ENCODE measurements around the gene ARRB2.
A peak's percentile ranks its signal among the peaks of the same experiment; 100 is the strongest.

Gene ARRB2

DNA sequence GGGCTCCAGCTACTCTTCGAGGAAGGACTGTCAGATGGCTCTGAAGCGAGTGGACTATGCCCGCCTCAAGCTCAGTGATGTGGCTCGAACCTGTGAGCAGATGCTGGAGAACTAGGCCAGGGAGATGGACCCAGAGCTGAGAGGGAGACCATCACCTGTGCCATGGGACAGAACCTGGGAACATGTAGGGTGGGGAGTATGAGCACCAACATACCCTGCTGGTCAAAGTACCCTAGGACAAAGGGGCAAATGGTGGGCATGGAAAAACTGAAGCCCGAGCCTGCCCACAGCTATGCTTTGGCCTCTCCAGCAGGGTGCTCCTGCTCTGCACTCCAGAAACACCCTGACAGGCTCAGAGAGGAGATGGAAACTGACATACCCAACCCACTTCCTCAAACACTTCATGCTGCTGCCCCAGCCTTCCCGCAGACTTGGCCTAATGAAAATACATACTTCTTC, 22.7 kb downstream of the ARRB2 start:
- no peak for DNase-seq

DNA sequence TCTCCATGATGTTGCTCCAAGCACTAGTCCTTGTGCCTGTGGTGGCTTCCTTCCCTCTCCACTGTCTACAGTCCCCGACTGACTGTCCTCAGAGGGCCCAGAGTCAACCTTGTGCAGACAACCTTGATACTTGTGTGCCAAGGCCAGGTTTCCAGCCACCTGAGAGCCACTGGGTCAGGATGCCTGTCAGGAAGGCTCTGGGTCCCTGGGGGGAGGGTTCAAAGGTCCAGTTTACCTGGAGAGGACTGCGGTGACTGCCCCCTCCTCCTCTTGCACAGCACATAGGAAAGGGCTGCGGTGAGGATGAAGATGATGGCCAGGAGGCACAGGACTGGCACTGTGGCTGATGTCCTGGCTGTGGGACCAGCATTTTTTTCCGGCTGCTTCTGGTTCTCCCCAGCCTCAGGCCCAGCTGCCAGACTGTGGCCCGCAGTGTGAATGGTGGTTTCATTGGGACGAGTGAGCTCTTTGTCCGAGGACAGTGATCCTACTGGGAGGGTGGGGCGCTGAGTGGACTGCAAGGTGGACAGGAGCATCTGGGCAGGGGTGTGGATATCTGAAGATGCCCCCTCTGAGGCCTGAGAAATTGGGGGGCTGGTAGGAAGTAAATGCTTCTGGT, 24.5 kb downstream of the ARRB2 start:
- no peak for DNase-seq

DNA sequence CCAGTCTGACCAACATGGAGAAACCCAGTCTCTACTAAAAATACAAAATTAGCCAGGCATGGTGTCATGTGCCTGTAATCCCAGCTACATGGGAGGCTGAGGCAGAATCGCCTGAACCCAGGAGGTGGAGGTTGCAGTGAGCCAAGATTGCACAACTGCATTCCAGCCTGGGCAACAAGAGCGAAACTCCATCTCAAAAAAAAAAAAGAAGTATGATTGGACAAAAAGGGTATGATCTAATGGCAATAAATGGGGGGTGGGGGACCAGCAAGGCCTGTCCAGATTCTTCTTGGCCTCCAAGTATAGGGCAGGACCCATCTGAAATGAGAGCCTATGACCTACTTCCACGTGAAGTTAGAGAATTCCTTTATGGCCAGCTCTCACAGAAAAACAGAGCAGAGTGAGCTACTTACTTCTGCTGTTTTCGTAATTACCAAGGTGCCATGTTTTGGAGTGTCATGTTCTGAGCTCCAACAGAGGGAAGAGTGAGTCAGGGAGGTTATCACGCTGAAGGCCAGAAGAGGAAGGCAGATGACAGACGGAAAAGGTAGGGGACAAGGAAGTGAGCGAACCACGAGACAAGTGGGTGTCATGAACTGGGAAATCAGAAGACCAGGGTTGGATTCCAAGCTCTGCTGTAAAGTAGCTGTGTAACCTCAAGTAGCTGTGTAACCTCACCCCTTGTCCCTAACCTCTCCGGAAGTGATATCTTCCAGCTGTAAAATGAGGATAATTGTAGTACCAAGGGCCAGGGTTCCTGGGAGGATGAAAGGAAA, 25.6 kb downstream of the ARRB2 start:
- no peak for DNase-seq

DNA sequence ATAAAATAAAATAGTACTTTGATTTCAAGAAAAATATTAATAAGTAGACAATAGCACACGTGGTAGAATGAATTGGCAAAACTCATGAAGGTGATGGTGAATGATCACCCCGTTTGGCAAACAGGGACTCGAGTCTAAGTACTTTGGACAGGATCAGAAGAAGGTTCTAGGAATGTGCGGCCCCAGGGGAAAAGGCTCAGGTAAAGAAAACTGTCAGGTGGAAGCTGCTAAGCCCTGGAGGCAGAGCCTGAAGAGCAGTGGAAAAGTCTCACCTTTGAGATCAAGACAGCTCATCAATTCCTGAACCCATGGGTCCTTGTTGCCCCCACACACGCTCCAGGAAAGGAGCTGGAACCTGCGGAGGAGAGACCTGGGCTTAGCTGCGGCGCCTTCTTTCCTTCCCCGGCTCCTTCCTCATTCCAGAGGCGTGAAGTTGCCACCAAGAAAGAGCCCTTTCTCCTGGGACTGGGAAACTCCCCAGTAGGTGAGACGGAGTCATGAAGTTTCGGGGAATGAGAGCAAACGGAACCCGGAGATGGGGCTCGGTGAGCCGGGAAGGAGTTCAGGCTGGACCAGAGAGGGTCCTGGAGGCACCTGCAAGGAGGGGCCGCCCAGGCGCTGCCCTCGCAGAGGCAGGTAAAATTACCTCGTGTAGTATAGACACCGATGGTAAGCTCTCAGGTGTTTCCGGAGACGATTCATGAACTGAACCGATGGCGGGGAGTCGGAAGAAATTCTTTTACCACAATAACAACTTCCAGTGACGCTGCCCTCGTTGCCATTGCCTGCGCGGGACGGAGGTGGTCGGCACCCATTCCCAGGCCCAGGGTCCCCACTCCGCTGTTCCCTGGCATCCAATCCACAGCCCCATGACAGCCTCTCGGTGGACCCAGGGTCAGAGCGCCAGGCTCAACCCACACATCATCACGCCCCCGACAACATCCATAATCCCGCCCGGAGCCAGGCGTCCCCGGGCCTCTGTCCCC, 28.0 kb downstream of the ARRB2 start:
- DNase-seq = peak; percentile 20

DNA sequence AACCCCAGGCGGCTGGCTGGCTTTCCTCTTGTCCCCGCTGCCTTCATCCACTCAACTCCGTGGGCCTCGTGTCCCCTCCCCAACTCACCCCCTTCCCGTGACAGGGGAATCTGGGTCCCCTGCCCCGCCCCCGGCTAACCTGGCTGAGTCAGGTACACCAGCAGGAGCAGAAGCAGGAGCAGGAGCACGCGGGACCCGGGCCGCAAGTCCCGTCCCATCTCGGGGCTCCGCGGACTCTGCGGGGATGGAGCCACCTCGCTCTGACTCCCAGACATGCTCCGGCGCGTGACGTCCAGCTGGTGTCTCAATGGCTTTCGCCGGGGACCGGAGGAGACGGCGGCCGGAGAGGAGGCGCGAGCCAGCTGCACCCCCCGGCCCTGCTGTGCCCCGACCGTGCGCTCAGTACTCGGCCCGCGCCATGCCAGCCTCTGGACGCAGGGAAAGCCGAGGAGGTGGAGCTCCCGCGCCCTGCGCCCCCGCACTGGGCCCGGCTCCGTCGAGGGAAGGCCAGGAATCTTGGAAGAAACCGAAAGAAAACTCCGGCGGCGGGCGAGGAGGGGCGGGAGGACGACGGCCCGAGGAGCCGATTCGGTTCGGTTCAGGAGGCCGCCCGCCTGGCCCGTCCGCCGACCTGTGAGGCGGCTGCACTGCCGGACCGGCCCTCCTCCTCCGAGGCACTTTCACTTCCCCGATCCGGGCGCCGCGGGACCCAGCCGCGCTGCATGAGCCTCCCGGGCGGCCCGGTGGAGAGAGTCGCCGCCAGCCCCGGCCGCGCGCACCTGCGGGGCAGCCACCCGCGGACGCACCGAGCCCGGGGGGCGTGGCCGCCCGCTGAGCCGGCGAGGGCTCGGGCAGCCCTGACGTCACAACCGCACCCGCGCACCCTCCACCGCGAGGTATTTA, 28.9 kb downstream of the ARRB2 start, which contains the start of the genes CXCL16 and ZMYND15:
CXCL16 (minus strand) TSS at position 807 of the 903 bp plus-strand sequence; CDS start at position 218, 589 bp downstream.
ZMYND15 (plus strand) TSS at position 712 of the 903 bp plus-strand sequence. CDS start 716 bp downstream, outside the sequence.
- peak; percentile 59 for DNase-seq

DNA sequence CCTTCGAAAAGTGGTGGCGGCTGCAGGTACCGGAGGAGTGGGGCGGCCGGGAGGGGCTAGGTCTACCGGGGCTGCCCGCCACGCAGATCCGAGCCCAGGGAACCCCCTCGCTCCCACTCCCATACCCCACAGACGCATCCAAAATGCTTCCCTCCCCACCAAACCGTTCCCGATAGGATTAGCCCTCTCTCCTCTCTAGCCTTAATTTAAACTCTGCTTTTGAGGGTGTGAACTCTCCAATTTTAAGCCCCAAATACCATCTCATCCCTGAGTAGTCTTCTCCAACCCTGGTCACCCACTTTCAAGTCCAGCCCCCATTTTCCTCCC, 29.6 kb downstream of the ARRB2 start:
- no peak for DNase-seq

DNA sequence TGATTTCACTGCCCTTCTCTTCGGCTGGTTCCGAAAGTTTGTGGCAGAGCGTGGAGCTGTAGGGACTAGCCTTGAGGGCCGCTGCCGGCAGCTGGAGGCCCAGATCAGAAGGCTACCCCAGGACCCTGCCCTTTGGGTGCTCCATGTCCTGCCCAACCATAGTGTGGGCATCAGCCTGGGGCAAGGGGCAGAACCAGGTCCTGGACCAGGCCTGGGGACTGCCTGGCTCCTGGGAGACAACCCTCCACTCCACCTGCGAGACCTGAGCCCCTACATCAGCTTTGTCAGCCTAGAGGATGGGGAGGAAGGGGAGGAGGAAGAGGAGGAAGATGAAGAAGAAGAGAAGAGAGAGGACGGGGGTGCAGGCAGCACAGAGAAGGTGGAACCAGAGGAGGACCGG, 30.2 kb downstream of the ARRB2 start:
- no peak for DNase-seq

DNA sequence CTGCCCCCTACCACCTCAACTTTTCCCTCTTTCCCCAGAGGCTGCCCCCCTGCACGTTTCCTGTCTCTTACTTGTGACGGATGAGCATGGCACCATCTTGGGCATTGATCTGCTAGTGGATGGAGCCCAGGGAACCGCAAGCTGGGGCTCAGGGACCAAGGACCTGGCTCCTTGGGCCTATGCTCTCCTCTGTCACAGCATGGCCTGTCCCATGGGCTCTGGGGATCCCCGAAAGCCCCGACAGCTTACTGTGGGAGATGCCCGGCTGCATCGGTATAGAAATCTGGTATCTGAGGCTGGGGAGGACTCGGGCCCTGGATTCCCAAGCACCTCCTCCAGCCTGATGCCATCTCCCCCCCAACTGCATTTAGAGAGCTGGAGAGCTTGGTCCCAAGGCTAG, 31.1 kb downstream of the ARRB2 start:
- no peak for DNase-seq

DNA sequence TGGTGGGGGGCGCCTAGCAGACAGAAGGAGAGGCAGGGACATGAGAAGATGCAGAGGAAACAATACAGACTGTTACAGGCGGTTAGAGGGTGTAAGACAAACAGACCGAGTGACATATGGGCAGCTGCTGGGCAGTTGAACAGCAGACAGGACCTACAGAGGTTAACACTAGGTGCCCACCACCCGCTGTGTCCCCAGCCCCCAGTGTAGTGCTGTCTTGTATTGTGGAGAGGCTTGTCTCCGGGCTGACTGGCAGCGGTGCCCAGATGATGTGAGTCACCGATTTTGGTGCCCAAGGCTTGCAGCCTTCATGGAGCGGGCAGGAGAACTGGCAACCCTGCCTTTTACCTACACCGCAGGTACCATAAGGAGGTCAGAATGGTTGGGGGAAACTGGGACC, 31.7 kb downstream of the ARRB2 start:
- no peak for DNase-seq

DNA sequence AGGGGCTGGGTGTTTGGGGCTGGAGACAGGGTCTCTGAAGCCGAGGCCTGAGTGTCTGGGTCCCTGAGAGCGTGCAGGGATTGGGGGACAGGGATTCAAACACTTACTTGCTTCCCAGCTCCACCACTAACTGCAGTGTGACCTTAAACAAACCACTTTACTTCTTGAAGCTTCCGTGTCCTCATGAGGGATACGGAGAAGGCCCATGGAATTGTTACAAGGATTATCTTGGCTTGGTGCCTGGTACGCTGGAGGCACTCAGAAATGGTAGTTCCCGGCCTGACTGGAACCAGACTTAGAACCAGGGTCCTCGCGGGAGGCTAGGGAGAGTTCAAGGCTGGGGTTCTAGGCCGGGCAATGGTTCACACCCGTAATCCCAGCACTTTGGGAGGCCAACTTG, 32.2 kb downstream of the ARRB2 start:
- DNase-seq = no peak

DNA sequence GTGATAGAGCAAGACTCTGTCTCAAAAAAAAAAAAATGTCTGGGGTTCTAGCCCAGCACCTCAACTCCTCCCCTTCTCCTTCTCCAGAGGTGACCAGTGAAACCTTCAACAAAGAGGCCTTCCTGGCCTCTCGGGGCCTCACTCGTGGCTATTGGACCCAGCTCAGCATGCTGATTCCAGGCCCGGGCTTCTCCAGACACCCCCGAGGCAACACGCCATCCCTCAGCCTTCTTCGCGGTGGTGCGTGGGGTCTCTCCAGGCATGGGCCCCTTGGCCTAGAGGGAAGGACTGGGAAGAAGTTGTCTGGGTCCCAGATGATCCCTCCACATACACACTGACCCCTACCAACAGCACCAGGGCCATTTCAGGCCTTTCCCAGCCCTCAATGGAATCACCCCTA, 32.8 kb downstream of the ARRB2 start:
- DNase-seq = no peak

DNA sequence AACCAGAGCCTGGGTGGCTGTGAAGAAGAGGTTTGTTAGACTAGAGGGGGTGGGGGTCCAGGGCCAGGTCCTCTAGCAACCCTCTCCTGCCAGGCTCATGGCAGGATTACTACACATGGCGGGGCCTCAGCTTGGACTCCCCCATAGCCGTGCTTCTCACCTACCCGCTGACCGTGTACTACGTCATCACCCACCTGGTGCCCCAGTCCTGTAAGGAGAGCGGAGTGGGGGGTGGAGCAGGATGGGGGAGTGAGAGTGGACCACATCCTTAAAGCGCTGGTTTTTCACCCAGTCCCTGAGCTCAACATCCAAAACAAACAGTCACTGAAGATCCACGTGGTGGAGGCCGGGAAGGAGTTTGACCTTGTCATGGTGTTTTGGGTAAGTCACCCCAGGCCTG, 33.5 kb downstream of the ARRB2 start:
- no peak for DNase-seq

DNA sequence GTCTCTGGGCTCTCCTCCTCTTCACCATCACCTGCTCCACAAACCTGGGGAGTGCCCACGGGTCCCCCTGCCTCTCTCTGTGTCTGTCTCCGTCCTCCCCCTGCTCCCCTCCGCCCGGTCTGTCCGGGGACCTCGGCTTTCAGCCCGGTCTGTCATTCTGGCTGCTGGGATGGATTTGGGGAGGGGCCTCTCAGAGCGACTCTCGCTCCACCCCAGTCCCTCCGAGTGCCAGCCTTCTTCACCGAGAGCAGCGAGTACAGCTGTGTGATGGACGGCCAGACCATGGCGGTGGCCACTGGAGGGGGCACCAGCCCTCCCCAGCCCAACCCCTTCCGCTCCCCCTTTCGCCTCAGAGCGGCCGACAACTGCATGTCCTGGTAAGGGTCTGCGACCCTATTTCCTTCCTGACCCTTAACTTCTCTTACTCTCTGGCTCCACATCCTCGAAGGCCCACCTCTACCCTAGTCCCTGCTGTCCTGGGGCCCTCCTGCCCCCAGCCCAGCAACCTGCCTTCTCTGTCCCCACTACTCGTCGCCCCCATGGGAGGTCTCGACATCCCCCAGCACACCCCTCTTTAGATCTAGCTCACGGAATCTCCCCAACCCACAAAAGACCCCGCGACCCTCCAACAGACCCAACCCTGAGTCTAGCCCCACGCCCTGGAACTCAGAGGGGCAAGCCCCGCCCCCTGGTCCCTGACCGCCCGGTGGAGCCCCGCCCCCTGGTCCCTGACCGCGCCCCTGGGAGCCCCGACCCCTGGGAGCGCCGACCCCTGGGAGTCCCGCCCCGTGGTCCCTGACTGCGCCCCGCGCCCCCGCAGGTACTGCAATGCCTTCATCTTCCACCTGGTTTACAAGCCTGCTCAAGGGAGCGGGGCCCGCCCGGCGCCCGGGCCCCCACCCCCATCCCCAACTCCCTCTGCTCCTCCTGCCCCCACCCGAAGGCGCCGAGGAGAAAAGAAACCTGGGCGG, 34.9 kb downstream of the ARRB2 start:
- DNase-seq = no peak

DNA sequence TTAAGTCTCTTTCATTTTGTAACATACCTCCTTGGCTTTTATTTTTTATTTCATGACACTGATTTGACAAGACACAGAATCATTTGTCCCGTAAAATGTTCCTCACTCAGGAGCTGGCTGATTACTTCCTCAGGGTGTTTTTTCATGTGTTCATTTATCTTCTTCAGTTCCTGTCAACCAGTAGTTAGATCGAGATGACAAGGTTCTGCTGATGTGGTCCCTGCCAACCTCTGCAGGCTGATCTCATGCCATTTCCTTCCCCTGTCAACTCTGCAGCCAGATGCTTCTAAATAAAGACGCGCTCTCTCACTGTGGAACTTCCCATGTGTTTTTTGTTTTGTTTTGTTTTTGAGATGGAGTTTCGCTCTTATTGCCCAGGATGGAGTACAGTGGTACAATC, 37.4 kb downstream of the ARRB2 start:
- DNase-seq = no peak

DNA sequence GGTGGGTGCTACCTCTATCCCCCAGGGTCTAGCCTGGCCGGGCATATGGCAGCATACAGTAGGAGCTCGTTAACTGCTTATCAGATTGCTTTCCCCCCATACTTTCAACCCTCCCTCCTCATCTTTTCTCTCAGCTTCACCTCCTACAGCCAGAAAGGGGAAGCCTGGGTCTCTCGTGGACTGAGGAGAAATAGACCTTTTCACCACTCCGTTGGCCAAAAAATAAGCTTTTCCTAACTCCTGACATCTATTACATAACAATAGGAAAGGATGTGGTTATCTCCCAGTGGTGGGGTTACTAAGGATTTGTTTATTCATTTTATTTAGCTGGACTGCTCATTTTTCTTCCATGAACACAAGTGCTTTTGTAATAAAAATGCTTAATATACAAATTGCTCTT, 38.3 kb downstream of the ARRB2 start:
- no peak for DNase-seq

DNA sequence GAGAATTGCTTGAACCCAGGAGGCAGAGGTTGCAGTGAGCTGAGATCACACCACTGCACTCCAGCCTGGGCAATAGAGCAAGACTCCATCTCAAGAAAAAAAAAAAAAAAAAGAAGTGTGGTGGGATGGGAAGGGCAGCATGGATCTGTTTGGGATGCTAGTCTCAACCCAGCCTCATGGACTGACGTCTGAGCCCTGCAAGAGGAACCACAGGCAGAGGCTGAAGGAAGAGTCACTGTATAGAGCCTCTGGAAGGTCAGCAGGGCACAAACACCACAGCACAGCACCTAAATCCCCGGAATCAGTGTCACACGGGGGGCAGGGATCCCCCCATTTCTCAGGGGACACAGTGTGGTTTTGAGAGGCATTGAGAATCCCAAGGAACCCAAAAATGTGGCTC, 40.2 kb downstream of the ARRB2 start:
- DNase-seq = no peak

DNA sequence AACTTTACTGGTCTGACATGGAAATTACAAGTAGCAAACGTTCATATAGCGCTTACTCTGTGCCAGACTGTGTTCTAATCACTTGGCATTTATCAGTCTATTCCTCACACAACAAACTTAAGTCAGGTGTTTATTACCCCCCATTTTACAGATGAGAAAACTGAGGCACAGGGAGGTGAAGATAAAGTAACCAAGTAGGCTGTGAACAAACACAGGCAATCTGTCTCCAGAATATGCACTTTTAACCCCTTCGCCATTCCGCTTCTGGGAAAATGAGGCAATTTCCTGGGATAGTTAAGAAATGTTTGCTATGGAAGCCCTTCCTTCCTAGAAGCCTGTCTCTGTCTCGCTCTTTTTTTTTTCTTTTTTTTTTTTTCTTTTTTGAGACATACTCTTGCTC, 41.5 kb downstream of the ARRB2 start:
- no peak for DNase-seq

DNA sequence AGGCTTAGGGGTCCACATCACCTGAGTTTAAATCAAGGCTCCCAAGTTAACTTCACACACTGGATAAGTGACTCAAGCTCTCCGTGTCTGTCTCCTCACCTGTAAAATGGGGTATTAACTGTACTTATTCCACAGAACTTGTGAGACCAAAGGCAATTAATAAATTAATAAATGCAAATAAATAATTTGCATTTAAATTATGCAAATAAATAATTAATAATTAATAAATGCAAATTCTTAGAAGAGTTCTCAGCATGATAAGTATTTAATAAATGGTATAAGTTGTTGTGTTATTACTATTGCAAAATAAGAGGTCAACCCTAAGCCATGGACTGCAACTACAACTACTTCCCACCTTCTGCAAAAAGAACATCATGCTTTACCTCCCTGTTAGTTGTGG, 43.0 kb downstream of the ARRB2 start:
- no peak for DNase-seq

DNA sequence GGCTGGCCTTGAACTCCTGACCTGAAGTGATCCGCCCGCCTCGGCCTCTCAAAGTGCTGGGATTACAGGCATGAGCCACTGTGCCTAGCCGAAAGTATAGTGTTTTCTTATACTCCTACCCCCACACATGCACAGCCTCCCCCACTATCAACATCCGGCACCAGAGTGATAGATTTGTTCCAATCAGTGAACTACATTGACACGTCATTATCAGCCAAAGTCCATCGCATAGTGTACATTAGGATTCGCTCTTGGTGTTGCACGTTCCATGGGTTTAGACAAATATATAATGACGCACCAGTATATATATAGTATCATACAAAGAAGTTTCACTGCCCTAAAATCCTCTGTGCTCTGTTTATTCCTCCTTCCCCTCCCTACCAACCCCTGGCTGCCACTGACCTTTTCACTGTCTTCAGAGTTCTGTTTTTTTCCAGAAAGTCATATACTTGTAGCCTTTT, 49.4 kb downstream of the ARRB2 start:
- DNase-seq = no peak

DNA sequence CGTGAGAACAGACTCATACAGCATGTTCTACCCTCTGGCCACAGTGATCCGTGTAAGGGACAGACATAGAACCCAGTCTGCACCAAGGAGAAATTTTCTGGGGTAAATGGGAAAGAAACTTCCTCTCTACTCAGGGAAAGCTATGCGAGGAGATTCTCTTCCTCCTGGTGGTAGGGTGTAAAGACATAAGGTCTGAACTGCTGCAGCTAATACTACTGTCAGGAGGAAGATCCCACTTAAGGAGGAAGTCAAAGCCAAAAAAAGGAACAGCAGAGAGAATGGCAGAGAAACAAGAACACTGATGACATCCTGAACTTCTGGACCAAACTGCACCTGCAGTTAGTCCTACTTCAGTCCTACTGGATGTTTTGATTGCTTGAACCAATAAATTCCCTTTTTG, 54.2 kb downstream of the ARRB2 start:
- no peak for DNase-seq

DNA sequence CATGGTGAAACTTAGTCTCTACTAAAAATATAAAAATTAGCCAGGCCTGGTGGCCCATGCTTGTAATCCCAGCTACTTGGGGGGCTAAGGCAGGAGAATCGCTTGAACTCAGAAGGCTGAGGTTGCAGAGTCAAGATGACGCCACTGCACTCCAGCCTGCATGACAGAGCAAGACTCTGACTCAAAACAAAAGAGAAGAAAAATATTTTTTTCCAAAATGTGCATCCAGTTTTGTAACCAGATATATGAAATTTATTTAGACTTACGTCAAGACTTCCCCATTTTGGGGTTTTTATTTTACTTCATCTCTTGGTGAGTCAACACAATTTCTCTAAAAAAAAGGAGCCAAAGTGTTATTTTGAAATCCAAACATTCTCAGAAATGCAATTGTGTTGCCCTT, 55.8 kb downstream of the ARRB2 start:
- no peak for DNase-seq

Measured in effector CD4-positive, alpha-beta T cell (primary cell).